Aorta (tissue), 5 donors: ENCODE data around the gene SPC25. TPM values are rescaled to one million over a fixed set of nuclear protein-coding genes. Genes with fewer than 3 reads are reported as not detected.

Experiments used
- ATAC-seq: fragments of 200-7000 bp; cut with Tn5 transposase; one replicate; pipeline ENCODE4 v1.9.1; 2022; ENCODE audit warnings: moderate library complexity; ENCODE audit not compliant: low FRiP score
- DNase-seq, 2 donors: peaks; one replicate each; pipeline ENCODE4 v3.0.0-alpha.2; 2020
- H3K27ac ChIP-seq, 2 donors: one replicate each; pipeline ENCODE4 v1.5.1; 2013; ENCODE audit warnings: low read length in 2 of 2, mild to moderate bottlenecking in 2 of 2, moderate library complexity in 2 of 2, control low read depth in 1 of 2, inconsistent platforms in 1 of 2, low read depth in 1 of 2
- H3K27me3 ChIP-seq, 2 donors: one replicate each; pipeline ENCODE4 v1.6.1; 2013; ENCODE audit warnings: control low read depth in 1 of 2, low read length in 1 of 2, mild to moderate bottlenecking in 1 of 2, moderate library complexity in 1 of 2; ENCODE audit not compliant: insufficient read depth in 2 of 2, control insufficient read depth in 1 of 2
- H3K36me3 ChIP-seq, 2 donors: one replicate each; pipeline ENCODE4 v1.6.1; 2013; ENCODE audit warnings: control low read depth in 1 of 2, low read length in 1 of 2, mild to moderate bottlenecking in 1 of 2; ENCODE audit not compliant: insufficient read depth in 2 of 2, control insufficient read depth in 1 of 2
- H3K4me1 ChIP-seq, 2 donors: one replicate each; pipeline ENCODE4 v1.6.1; 2013; ENCODE audit warnings: low read length in 2 of 2, control low read depth in 1 of 2, mild to moderate bottlenecking in 1 of 2, moderate library complexity in 1 of 2; ENCODE audit not compliant: insufficient read depth in 2 of 2, control insufficient read depth in 1 of 2
- H3K4me3 ChIP-seq, 2 donors: one replicate each; pipeline ENCODE4 v1.5.1; 2013; ENCODE audit warnings: low read length in 2 of 2, control low read depth in 1 of 2, mild to moderate bottlenecking in 1 of 2
- H3K9me3 ChIP-seq: one replicate; pipeline ENCODE4 v1.6.1; 2013; ENCODE audit warnings: mild to moderate bottlenecking, low read length; ENCODE audit not compliant: control insufficient read depth
- WGBS, 2 donors: extraction: QIAGEN DNeasy Blood & Tissue Kit; methylation state at CpG; one replicate each; pipeline ENCODE4 v1.1.7; 2013; 5-methylcytosine and 5-hydroxymethylcytosine counted together
- intact Hi-C, 2 donors: fragments of 100-400 bp; cut with DNase I; formaldehyde crosslinking; loops; one replicate each; pipeline versions ENCODE4 v1.14.2 to v1.15.0; 2022
- polyA plus RNA-seq, 2 donors: library from polyadenylated mRNA; stranded (reverse); fragments of 200-250 nt; gene quantifications; one replicate each; pipeline ENCODE4 v1.2.3, GENCODE V29; 2013
- total RNA-seq, 2 donors: library from RNA; stranded (reverse); fragmentation: NEBNext Ultra II Directional; extraction: Animal tissue kit (Norgen Biotek cat#: 25700); gene quantifications; one replicate each; pipeline ENCODE4 v1.2.1, GENCODE V29; 2021
- donor health status: healthy with polysubstance abuse.
- donor health status: Bipolar disorder and iron deficiency.
- donor health status: DM: no; HTN: no; CAD: no.
- donor health status: DM: no; HTN: no; CAD: no.
- donor health status: DM: yes; HTN: yes; CAD: no.

The SPC25 gene
- total and polyA plus RNA-seq, 4 donors, result 0.23 to 1.0 (median 0.76) TPM

- Histone ChIP-seq H3K27me3 (peaks cover 0 to 2% of the 10 kb centered on the region in 2 donors), H3K4me1 (no peaks in the 10 kb centered on the region), H3K4me3 (no peak overlapping the region), H3K9me3 (no peaks in the 10 kb centered on the region), H3K36me3 (no peaks in the 10 kb centered on the region), H3K27ac (no peak overlapping the region)
- intact Hi-C loops, result loop anchor here (10.0 kb wide), 2 partner anchors 343 to 583 kb away; no protein-coding TSS in a partner anchor
- 64 to 74% methylated on average over 3 of the region's 3 CpGs for WGBS, 2 donors
- no peak for DNase-seq
- ATAC-seq, result no peak
Measured at GRCh38 chr2:168928113-168928831, 38.0 kb upstream of the SPC25 start.

GRCh38 chr2:168926621-168927386, 36.6 kb upstream of the SPC25 start:
- intact Hi-C loops, result loop anchor here (10.0 kb wide), 2 partner anchors 342 to 582 kb away; no protein-coding TSS in a partner anchor
- DNase-seq, result no peak
- Histone ChIP-seq H3K4me3 (no peak overlapping the region), H3K4me1 (no peaks in the 10 kb centered on the region), H3K36me3 (no peaks in the 10 kb centered on the region), H3K9me3 (no peaks in the 10 kb centered on the region), H3K27ac (no peak overlapping the region), H3K27me3 (peaks cover 0 to 2% of the 10 kb centered on the region in 2 donors)
- no peak for ATAC-seq
- WGBS, 2 donors, result 70 to 73% methylated on average over 3 of the region's 3 CpGs

GRCh38 chr2:168920504-168921157, 30.4 kb upstream of the SPC25 start:
- H3K4me3 ChIP-seq, result no peak overlapping the region
- H3K27ac ChIP-seq, result no peak overlapping the region
- 26 to 29% methylated on average over 4 of the region's 4 CpGs for WGBS, 2 donors
- H3K9me3 ChIP-seq, result no peaks in the 10 kb centered on the region
- H3K36me3 ChIP-seq, result no peaks in the 10 kb centered on the region
- ATAC-seq (no peak), DNase-seq (no peak)
- H3K27me3 ChIP-seq, result no peaks in the 10 kb centered on the region
- intact Hi-C loops, result loop anchor here (10.0 kb wide), 2 partner anchors 336 to 576 kb away; no protein-coding TSS in a partner anchor
- H3K4me1 ChIP-seq, result no peaks in the 10 kb centered on the region

GRCh38 chr2:168916331-168916675, 26.1 kb upstream of the SPC25 start:
- Histone ChIP-seq H3K27me3 (no peaks in the 10 kb centered on the region), H3K9me3 (no peaks in the 10 kb centered on the region), H3K4me3 (no peak overlapping the region), H3K36me3 (no peaks in the 10 kb centered on the region), H3K4me1 (no peaks in the 10 kb centered on the region), H3K27ac (no peak overlapping the region)
- ATAC-seq, result no peak
- WGBS, 2 donors, result 92 to 95% methylated on average over 4 of the region's 4 CpGs
- intact Hi-C loops, result loop anchor here in 1 of 2 donors (10.0 kb wide), 1 partner anchor 562 kb away; no protein-coding TSS in a partner anchor
- no peak for DNase-seq

GRCh38 chr2:168915441-168916330, 25.5 kb upstream of the SPC25 start:
- Histone ChIP-seq H3K27ac (no peak overlapping the region), H3K4me1 (no peaks in the 10 kb centered on the region), H3K36me3 (no peaks in the 10 kb centered on the region), H3K9me3 (no peaks in the 10 kb centered on the region), H3K4me3 (no peak overlapping the region), H3K27me3 (no peaks in the 10 kb centered on the region)
- DNase-seq, result no peak
- intact Hi-C loops, result loop anchor here in 1 of 2 donors (10.0 kb wide), 1 partner anchor 561 kb away; no protein-coding TSS in a partner anchor
- WGBS, 2 donors, result 95 to 96% methylated on average over 3 of the region's 3 CpGs
- no peak for ATAC-seq

GRCh38 chr2:168913495-168913894, 23.3 kb upstream of the SPC25 start:
- Histone ChIP-seq H3K27me3 (peaks cover 0 to 3% of the 10 kb centered on the region in 2 donors), H3K4me3 (no peak overlapping the region), H3K36me3 (no peaks in the 10 kb centered on the region), H3K4me1 (no peaks in the 10 kb centered on the region), H3K9me3 (no peaks in the 10 kb centered on the region), H3K27ac (no peak overlapping the region)
- DNase-seq (no peak), ATAC-seq (no peak)
- intact Hi-C loops, result loop anchor here in 1 of 2 donors (10.0 kb wide), 1 partner anchor 559 kb away; no protein-coding TSS in a partner anchor
- 91 to 93% methylated on average over 4 of the region's 4 CpGs for WGBS, 2 donors

- intact Hi-C loops, result loop anchor here in 1 of 2 donors (10.0 kb wide), 1 partner anchor 558 kb away; no protein-coding TSS in a partner anchor
- DNase-seq, result no peak
Measured at GRCh38 chr2:168912901-168913369, 22.7 kb upstream of the SPC25 start.

More at GRCh38 chr2:168912901-168913369, 22.7 kb upstream of the SPC25 start:
- Histone ChIP-seq H3K36me3 (no peaks in the 10 kb centered on the region), H3K4me3 (peak overlapping the region in 1 of 2 donors; percentile 20), H3K27ac (no peak overlapping the region), H3K9me3 (no peaks in the 10 kb centered on the region), H3K4me1 (no peaks in the 10 kb centered on the region), H3K27me3 (peaks cover 0 to 3% of the 10 kb centered on the region in 2 donors)
- 15 to 23% methylated on average over 21 of the region's 21 CpGs for WGBS, 2 donors
- ATAC-seq, result peak; percentile 75
